WTC11 (cell line): Measurements from ENCODE around the gene TMEM205. TPM values are rescaled to one million over a fixed set of nuclear protein-coding genes. Genes with fewer than 3 reads are reported as not detected.

Experiments used
- ATF2 ChIP-seq: sonication (generic); formaldehyde crosslinking; IDR thresholded peaks from 2 replicates; pipeline ENCODE4 v1.8.1; 2022; ENCODE audit warnings: low read depth, missing genetic modification reagents, borderline replicate concordance
- ATF3 ChIP-seq: sonication (generic); formaldehyde crosslinking; conservative IDR thresholded peaks from 2 replicates; pipeline ENCODE4 v1.8.1; 2022; ENCODE audit warnings: mild to moderate bottlenecking, missing genetic modification reagents
- CREB1 ChIP-seq: sonication (generic); formaldehyde crosslinking; IDR thresholded peaks from 2 replicates; pipeline ENCODE4 v1.8.0; 2023; ENCODE audit warnings: mild to moderate bottlenecking, missing genetic modification reagents
- CTCF ChIP-seq: fragments of 200-600 bp; IDR thresholded peaks from 2 replicates; pipeline ENCODE4 v1.8.0; 2022; ENCODE audit warnings: antibody characterized with exemption
- FOXK1 ChIP-seq: sonication (generic); formaldehyde crosslinking; IDR thresholded peaks from 2 replicates; pipeline ENCODE4 v1.8.0; 2022; ENCODE audit warnings: mild to moderate bottlenecking, moderate library complexity, missing genetic modification reagents
- FOXP1 ChIP-seq: sonication (generic); formaldehyde crosslinking; IDR thresholded peaks from 2 replicates; pipeline ENCODE4 v1.8.0; 2022; ENCODE audit warnings: missing genetic modification reagents, mild to moderate bottlenecking, moderate library complexity, borderline replicate concordance
- FOXP4 ChIP-seq: sonication (generic); formaldehyde crosslinking; IDR thresholded peaks from 2 replicates; pipeline ENCODE4 v1.8.0; 2022; ENCODE audit warnings: mild to moderate bottlenecking, missing genetic modification reagents
- GABPB1 ChIP-seq: sonication (generic); formaldehyde crosslinking; IDR thresholded peaks from 2 replicates; pipeline ENCODE4 v1.8.1; 2023; ENCODE audit warnings: mild to moderate bottlenecking, missing genetic modification reagents
- GTF2I ChIP-seq: fragments of 250-450 bp; sonication (Bioruptor Pico); conservative IDR thresholded peaks from 2 replicates; pipeline ENCODE4 v1.4.0; 2021; ENCODE audit warnings: mild to moderate bottlenecking
- HMGA2 ChIP-seq: fragments of 250-450 bp; sonication (Bioruptor Pico); IDR thresholded peaks from 2 replicates; pipeline ENCODE4 v1.4.0; 2021; ENCODE audit warnings: mild to moderate bottlenecking, moderate library complexity
- HMGXB4 ChIP-seq: sonication (generic); formaldehyde crosslinking; IDR thresholded peaks from 2 replicates; pipeline ENCODE4 v1.8.1; 2023; ENCODE audit warnings: mild to moderate bottlenecking, moderate library complexity, missing genetic modification reagents
- IRF1 ChIP-seq: sonication (generic); formaldehyde crosslinking; IDR thresholded peaks from 2 replicates; pipeline ENCODE4 v1.8.0; 2023; ENCODE audit warnings: missing genetic modification reagents
- KAT7 ChIP-seq: sonication (generic); formaldehyde crosslinking; IDR thresholded peaks from 2 replicates; pipeline ENCODE4 v1.8.1; 2023; ENCODE audit warnings: missing genetic modification reagents, mild to moderate bottlenecking, borderline replicate concordance
- MAX ChIP-seq: sonication (generic); formaldehyde crosslinking; IDR thresholded peaks from 2 replicates; pipeline ENCODE4 v1.8.0; 2022; ENCODE audit warnings: mild to moderate bottlenecking, missing genetic modification reagents
- NFYB ChIP-seq: sonication (generic); formaldehyde crosslinking; conservative IDR thresholded peaks from 2 replicates; pipeline ENCODE4 v1.8.0; 2022; ENCODE audit warnings: low read depth, missing genetic modification reagents
- NR2C2 ChIP-seq: sonication (generic); formaldehyde crosslinking; IDR thresholded peaks from 2 replicates; pipeline ENCODE4 v1.8.0; 2022; ENCODE audit warnings: mild to moderate bottlenecking, missing genetic modification reagents
- RELA ChIP-seq: sonication (generic); formaldehyde crosslinking; IDR thresholded peaks from 2 replicates; pipeline ENCODE4 v1.8.1; 2022; ENCODE audit warnings: missing genetic modification reagents, mild to moderate bottlenecking, borderline replicate concordance
- ZBTB43 ChIP-seq: sonication (generic); formaldehyde crosslinking; IDR thresholded peaks from 2 replicates; pipeline ENCODE4 v1.8.1; 2023; ENCODE audit warnings: mild to moderate bottlenecking, missing genetic modification reagents
- ZNF121 ChIP-seq: sonication (generic); formaldehyde crosslinking; IDR thresholded peaks from 2 replicates; pipeline ENCODE4 v1.8.0; 2023; ENCODE audit warnings: missing genetic modification reagents
- ZNF138 ChIP-seq: sonication (generic); formaldehyde crosslinking; conservative IDR thresholded peaks from 2 replicates; pipeline ENCODE4 v1.8.1; 2022; ENCODE audit warnings: mild to moderate bottlenecking, moderate library complexity, missing genetic modification reagents
- ZNF232 ChIP-seq: sonication (generic); formaldehyde crosslinking; IDR thresholded peaks from 2 replicates; pipeline ENCODE4 v1.8.0; 2022; ENCODE audit warnings: mild to moderate bottlenecking, missing genetic modification reagents
- ZNF263 ChIP-seq: sonication (generic); formaldehyde crosslinking; IDR thresholded peaks from 2 replicates; pipeline ENCODE4 v1.8.1; 2022; ENCODE audit warnings: low read depth, mild to moderate bottlenecking, moderate library complexity, missing genetic modification reagents
- ZNF396 ChIP-seq: fragments of 250-450 bp; sonication (Bioruptor Pico); IDR thresholded peaks from 2 replicates; pipeline ENCODE4 v1.8.0; 2021; ENCODE audit warnings: mild to moderate bottlenecking, moderate library complexity, borderline replicate concordance
- ZNF425 ChIP-seq: fragments of 250-450 bp; sonication (Bioruptor Pico); conservative IDR thresholded peaks from 2 replicates; pipeline ENCODE4 v1.9.0; 2021; ENCODE audit warnings: mild to moderate bottlenecking
- ZSCAN18 ChIP-seq: fragments of 250-450 bp; sonication (Bioruptor Pico); IDR thresholded peaks from 2 replicates; pipeline ENCODE4 v2.1.2; 2022; ENCODE audit warnings: mild to moderate bottlenecking, moderate library complexity
- total RNA-seq: library from RNA; stranded (reverse); gene quantifications from 3 replicates; pipeline ENCODE4 v1.2.3, GENCODE V29; 2021

Gene TMEM205
- total RNA-seq, 1 experiment from 2014 or later, result 69.9 TPM

- no peak for TF ChIP-seq ZSCAN18 (CRISPR knock-in tag)
- TF ChIP-seq ZNF396 (CRISPR knock-in tag), result no peak
- TF ChIP-seq ATF2 (CRISPR knock-in tag), result no peak
- TF ChIP-seq FOXP4 (CRISPR knock-in tag), result peak; percentile 70; the same call in 1 of the 2 replicates
- TF ChIP-seq ZNF232 (CRISPR knock-in tag), result peak; percentile 68; the same call in 1 of the 2 replicates
- no peak for TF ChIP-seq ZNF121
- peak; percentile 76; the same call in 1 of the 2 replicates for TF ChIP-seq HMGXB4 (CRISPR knock-in tag)
- no peak for TF ChIP-seq GABPB1
- peak; percentile 73; the same call in 1 of the 2 replicates for TF ChIP-seq CREB1 (CRISPR knock-in tag)
- TF ChIP-seq NFYB (CRISPR knock-in tag), result no peak
- TF ChIP-seq HMGA2, result no peak
- TF ChIP-seq ZNF263 (CRISPR knock-in tag), result 0 out of 2 replicates have a peak, but pooled peaks have one; percentile 28
- no peak for TF ChIP-seq ZNF138 (CRISPR knock-in tag)
- no peak for TF ChIP-seq ATF3
- TF ChIP-seq RELA (CRISPR knock-in tag), result no peak
- TF ChIP-seq IRF1 (CRISPR knock-in tag), result 0 out of 2 replicates have a peak, but pooled peaks have one; percentile 36
- TF ChIP-seq FOXK1 (CRISPR knock-in tag), result 0 out of 2 replicates have a peak, but pooled peaks have one; percentile 27
- no peak for TF ChIP-seq KAT7
- no peak for TF ChIP-seq CTCF
- TF ChIP-seq FOXP1, result peak; percentile 60; the same call in 1 of the 2 replicates
- TF ChIP-seq ZNF425 (CRISPR knock-in tag), result no peak
- peak; percentile 86 for TF ChIP-seq MAX (CRISPR knock-in tag)
- no peak for TF ChIP-seq GTF2I (CRISPR knock-in tag)
- TF ChIP-seq ZBTB43 (CRISPR knock-in tag), result no peak; the same call in 1 of the 2 replicates
- TF ChIP-seq NR2C2 (CRISPR knock-in tag), result no peak
Observed at GRCh38 chr19:11361037-11361770, 15.1 kb upstream of the TMEM205 start (continued).
